ENCODE measurements around the gene DMBT1. TPM values are rescaled to one million over a fixed set of nuclear protein-coding genes. Genes with fewer than 3 reads are reported as not detected.

The DMBT1 gene
- total RNA-seq, 1 experiment from 2014 or later = 0.62 TPM

DNA sequence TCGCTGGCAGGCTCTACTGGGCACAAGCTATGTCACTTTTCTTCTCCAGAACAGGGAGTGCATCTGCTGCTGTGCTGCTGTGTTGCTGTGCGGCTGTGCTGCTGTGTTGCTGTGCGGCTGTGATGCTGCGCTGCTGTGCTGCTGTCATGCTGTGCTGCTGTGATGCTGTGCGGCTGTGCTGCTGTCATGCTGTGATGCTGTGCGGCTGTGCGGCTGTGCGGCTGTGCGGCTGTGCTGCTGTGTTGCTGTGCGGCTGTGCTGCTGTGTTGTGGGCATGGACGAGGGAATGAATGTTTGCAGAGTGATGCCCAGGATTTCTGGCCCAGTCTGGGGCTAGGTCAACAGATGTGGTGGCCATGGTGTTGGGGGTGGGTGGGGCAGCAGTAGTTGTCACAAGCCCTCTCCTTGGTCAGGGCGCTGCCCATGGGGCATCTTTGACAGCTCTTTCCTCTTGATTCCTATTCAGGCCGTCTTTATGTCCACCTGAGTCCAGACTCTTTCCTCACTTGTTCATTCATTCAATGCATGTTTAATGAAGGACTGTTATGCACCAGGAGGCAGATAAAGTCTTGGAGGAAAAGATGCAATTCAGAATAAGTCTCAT is 83.5 kb downstream of the DMBT1 start:
- Histone ChIP-seq H3K9me3 (ENCODE audit: low read length) (no peaks in the 10 kb centered on the region), H3K4me1 (ENCODE audit: insufficient read depth, low read length) (no peaks in the 10 kb centered on the region), H3K27me3 (ENCODE audit: low read length) (no peaks in the 10 kb centered on the region), H3K9me2 (replicated peaks; ENCODE audit: low read length) (no peaks in the 10 kb centered on the region), H3K27ac (ENCODE audit: low read length) (no peak overlapping the region), H3K4me3 (ENCODE audit: low read length) (no peak overlapping the region), H3K4me2 (ENCODE audit: low read length) (no peak overlapping the region), H2AFZ (ENCODE audit: low read length) (no peak overlapping the region), H3K9ac (ENCODE audit: low read length) (no peak overlapping the region), H4K20me1 (ENCODE audit: low read length) (no peaks in the 10 kb centered on the region), H3F3A (ENCODE audit: low read length, unreplicated experiment) (no peaks in the 10 kb centered on the region), H3K79me2 (ENCODE audit: low read length) (no peaks in the 10 kb centered on the region), H3K36me3 (ENCODE audit: low read depth, low read length) (no peaks in the 10 kb centered on the region)
- ATAC-seq (no peak), DNase-seq (no peak)
- POLR2A ChIA-PET (ENCODE audit: unreplicated experiment) = no interaction called here
- CTCF ChIA-PET = no interaction called here
- no TSS peak for BruUV-seq (replicated peaks)
- TF ChIP-seq EZH2phosphoT487 (IDR thresholded peaks at IDR 0.05; ENCODE audit: borderline replicate concordance, low read length) (no peak), EZH2 (IDR thresholded peaks at IDR 0.05; ENCODE audit: low read length, unreplicated experiment) (no peak), CTCF (conservative IDR thresholded peaks at IDR 0.05; ENCODE audit: low read depth, low read length) (no peak)
- intact Hi-C loops (cut with micrococcal nuclease) = no loop called here

- ChIA-PET POLR2A (ENCODE audit: unreplicated experiment) (no interaction called here), CTCF (no interaction called here)
- H3K27ac ChIP-seq (ENCODE audit: low read length) = no peak overlapping the region
- no peaks in the 10 kb centered on the region for H3K9me2 ChIP-seq (replicated peaks; ENCODE audit: low read length)
- H3K27me3 ChIP-seq (ENCODE audit: low read length) = peaks cover 7% of the 10 kb centered on the region; the same call in 1 of the 2 replicates
- H4K20me1 ChIP-seq (ENCODE audit: low read length) = no peaks in the 10 kb centered on the region
- ATAC-seq = no peak
- intact Hi-C loops (cut with micrococcal nuclease) = loop anchor here (5.0 kb wide), 1 partner anchor 56 kb away; no protein-coding TSS in a partner anchor
- H3K79me2 ChIP-seq (ENCODE audit: low read length) = no peaks in the 10 kb centered on the region
- no peaks in the 10 kb centered on the region for H3K9me3 ChIP-seq (ENCODE audit: low read length)
- no peaks in the 10 kb centered on the region for H3K36me3 ChIP-seq (ENCODE audit: low read depth, low read length)
- no peak overlapping the region for H2AFZ ChIP-seq (ENCODE audit: low read length)
- DNase-seq = no peak
- no peak overlapping the region for H3K4me2 ChIP-seq (ENCODE audit: low read length)
- H3K4me3 ChIP-seq (ENCODE audit: low read length) = no peak overlapping the region
- TF ChIP-seq EZH2 (IDR thresholded peaks at IDR 0.05; ENCODE audit: low read length, unreplicated experiment) (no peak), CTCF (conservative IDR thresholded peaks at IDR 0.05; ENCODE audit: low read depth, low read length) (no peak)
- BruUV-seq (replicated peaks) = no TSS peak
- no peak overlapping the region for H3K9ac ChIP-seq (ENCODE audit: low read length)
- H3K4me1 ChIP-seq (ENCODE audit: insufficient read depth, low read length) = no peaks in the 10 kb centered on the region
- no peaks in the 10 kb centered on the region for H3F3A ChIP-seq (ENCODE audit: low read length, unreplicated experiment)
These were observed 86.2 kb downstream of the DMBT1 start for GRCh38 chr10:122646511-122647382.

All from PC-3 (cell line).